ENCODE data around the gene PTRHD1.

DNA sequence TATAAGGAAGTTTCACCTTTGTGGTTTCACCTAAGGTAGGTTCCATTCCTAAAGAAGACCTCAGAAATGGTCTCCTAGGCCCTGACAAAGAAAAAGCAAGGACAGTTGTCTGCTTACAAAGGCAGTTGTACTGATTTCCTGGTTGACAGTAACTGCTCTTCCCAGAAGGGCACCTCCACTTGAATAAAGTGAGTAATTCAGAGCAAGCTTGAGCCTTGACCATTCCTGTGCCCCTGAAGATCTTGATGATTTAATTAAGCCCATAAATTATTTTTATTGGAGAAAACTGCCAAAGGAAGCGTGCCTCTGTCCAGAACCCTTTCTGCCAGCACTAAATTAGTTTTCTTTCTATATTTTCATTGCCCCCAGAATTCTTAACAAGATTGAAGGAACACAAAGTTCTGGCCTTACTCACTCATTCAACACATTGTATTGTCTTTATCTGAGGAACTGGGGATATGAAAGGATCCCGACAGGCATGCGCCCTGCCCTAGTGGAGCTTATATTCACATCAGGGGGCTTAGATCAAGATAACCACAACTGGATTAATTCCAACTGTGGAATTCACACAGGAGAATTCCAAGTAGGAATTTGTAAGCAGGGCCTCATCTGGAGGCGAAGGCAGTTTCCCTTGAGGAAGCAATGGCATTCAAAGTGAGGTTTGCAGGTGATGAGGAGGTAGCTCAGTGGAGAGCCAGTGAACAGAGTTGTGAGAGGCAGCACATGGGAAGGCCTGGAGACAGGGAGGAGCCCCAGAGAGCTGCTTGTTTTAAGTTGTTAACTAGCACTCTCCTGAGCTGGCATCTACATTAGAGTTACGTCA lies 21.2 kb downstream of the PTRHD1 start:
- TF ChIP-seq CTCF (IDR thresholded peaks at IDR 0.05; ENCODE audit: low read depth, low read length) (no peak), EZH2phosphoT487 (IDR thresholded peaks at IDR 0.05; ENCODE audit: low read depth) (no peak)

All from OCI-LY3 (cell line).